ENCODE data around the gene ALG14. TPM values are rescaled to one million over a fixed set of nuclear protein-coding genes. Genes with fewer than 3 reads are reported as not detected.
A peak's percentile ranks its signal among the peaks of the same experiment; 100 is the strongest.

ALG14 gene
- total RNA-seq, 1 donor from 2014 or later: 1.5 TPM

DNA sequence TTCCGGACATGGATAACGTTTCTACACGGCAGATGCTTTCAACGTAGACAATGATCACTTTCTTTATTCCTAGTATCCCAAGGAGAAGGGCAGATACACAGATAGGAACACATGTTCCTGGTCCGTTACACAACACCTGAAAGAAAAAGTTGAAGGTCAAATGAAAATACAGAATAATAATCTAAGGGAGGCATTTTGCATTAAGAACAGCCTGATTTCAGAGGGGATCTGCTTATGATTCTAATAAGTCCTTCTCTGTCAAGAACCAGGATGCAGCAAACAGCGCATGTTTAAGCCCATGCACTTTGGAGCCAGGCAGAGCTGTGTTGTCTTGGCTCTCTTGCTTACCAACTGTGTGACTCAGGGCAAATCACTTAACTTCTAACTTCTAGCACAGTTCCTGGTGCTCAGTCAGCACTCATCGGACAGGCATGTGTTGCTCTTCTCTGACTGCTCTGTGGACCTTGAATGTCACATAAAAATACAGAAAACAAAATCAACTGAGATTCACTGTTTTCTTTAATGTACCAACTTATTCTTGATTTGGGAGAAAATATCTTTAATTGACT is 89.5 kb downstream of the ALG14 start:
- peak in 1 of 2 donors; percentile 84 for DNase-seq (ENCODE audit: low read depth in 2 of 2)

DNA sequence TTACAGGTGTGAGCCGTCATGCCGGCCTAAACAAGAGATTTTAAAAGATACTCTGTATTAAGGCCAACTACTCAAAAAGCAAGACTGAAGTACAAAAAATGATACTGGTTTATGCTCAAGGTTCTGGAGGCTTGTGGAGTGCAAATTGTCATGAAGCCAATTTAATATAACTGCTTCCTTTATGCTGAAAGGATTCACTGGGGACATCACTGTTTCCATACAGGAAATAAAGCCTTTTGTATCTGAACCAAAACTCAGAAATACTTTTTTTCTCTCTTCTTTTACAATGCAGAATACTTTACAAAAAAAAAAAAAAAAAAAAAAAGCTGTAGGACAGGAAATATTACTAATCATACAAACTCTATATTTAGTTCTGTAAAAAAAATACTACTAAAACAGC is 90.4 kb downstream of the ALG14 start:
- peak; percentile 85 to 93 for DNase-seq (ENCODE audit: low read depth in 2 of 2)

DNA sequence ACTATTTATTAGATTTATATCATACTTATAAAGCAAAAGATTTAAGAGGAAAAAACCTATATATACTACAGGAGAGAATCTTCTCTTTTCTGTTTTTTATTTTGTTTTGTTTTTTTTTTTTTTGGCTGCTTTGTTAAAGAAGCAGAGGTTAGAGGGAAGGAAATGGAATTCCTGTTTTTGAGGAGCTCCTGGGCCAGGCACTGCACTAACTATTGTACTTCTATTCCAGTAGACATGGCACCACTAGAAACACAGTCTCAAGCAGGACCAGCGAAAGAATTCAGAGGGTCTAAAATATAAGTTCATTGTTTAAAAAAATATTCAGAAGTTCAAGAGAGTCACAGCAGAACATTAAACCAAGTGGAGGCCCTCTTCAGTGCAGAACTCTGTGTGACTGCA is 91.2 kb downstream of the ALG14 start:
- peak in 1 of 2 donors; percentile 56 for DNase-seq (ENCODE audit: low read depth in 2 of 2)

DNA sequence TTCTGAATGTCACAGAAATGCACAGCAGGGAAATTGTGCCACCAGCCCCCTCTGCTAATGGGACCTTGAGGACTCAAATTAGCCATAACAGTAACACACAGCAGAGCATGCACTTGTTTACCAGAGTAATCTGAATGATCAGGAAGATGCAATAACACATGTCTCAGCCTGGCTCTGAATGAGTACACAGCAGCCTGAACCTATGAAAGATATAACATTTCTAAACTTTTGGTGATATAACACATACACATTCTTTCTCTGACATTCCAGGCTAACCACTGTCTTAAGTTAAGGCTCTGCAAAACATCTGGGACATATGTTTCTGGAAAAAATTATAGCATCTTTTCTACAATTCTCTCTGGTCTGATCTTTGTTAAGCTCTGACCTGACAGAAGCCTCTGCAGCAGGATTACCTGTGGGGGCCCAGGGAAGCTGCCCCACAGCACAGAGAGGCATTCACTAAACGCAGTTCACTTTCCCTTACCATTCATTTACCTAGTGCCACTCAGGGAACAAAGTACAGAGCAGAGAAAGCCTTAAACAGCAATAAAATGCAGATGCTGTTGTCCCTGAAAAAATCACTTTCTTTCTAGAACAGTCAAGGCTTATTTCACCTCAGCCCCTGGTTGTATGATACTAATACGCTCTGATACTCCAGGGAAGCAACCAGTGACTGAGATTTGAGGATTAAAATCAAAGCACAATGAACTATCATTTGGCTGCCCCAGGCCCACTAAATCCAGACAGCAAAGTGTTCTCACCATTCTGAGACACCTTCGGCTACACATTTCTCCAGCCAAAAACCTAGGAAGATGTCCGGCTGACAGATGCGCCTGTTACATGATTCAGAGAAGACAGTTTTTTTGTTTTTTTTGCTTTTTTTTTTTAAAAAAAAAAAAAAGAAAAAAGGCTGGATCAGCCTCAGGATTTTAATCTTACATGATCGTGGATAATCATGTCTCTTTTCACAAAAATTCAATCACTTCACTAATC is 91.9 kb downstream of the ALG14 start:
- no peak for DNase-seq (ENCODE audit: low read depth in 2 of 2)

DNA sequence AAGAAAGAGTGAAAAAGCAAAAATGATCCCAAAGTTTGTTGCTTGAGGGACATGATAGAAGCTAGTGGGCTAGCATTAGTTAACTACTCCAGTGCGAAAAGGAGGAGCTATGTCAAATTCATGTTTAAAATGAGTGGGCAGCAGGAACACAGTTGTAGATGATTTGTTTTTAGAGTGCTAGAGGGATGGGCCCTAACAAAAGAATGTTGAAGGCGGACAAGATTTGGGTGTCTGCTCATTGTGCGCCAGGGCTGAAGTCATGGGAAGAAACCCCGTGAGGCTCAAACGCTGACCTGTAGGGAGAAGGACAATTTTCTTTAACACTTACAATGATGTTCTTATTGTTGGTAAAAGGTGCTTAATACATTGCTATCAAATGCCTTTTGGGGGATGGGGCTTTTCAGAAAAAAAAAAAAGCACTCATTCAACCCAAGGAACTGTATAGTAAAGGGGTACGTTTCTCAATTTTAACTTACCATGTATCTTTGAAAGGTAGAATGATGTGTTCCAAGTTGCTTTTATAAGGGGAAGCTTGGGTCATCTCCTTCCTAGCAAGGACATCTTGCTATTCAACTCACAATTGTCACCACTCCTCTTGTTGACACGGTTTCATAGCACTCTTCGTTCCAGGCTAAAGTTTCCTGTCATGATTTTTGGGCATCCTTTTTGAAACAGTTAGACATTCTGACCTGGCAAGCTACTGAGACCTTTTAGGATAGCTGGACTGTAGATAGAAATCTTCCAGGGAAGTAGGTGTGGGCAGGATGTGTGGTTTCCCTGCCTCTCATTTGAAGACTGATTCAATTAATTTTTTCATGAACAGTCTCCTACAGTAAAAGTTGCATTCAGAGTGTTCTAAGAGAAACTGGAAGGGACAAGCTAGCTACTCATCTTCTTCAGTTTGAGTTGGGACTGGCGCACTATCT is 92.8 kb downstream of the ALG14 start:
- no peak for DNase-seq (ENCODE audit: low read depth in 2 of 2)

DNA sequence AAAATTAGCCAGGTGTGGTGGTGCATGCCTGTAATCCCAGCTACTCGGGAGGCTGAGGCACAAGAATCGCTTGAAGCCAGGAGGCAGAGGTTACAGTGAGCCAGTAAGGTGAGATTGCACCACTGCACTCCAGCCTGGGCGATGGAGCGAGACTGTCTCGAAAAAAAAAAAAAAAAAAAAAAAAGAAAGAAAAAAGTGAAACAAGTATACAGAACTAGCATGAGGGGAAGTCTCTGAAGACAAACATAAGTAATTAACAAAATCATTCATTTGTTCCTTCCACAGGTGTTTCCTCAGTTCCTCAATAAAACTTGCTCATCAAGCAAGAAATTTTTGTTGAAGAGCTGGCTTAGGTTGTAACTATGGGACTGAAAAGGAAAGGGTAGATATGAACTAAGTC is 93.6 kb downstream of the ALG14 start:
- no peak for DNase-seq (ENCODE audit: low read depth in 2 of 2)

DNA sequence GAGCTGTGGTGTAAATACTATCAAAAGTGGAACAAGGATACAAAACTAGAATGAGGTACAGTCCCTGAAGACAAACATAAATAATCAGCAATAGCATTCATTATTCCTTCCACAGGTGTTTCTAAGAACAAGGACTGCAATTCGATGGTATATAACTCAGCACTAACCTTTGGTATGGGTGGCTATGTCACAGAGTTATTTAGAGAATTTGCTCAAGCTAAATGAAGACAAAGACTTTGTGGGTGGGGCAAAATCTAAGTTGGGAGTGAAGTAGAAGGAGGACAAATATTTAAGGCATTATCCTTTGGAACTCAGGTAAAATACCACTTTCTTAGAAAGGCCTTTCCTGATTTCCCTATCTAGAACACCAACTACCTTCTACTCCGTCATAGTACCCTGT is 94.3 kb downstream of the ALG14 start:
- DNase-seq (ENCODE audit: low read depth in 2 of 2): no peak

DNA sequence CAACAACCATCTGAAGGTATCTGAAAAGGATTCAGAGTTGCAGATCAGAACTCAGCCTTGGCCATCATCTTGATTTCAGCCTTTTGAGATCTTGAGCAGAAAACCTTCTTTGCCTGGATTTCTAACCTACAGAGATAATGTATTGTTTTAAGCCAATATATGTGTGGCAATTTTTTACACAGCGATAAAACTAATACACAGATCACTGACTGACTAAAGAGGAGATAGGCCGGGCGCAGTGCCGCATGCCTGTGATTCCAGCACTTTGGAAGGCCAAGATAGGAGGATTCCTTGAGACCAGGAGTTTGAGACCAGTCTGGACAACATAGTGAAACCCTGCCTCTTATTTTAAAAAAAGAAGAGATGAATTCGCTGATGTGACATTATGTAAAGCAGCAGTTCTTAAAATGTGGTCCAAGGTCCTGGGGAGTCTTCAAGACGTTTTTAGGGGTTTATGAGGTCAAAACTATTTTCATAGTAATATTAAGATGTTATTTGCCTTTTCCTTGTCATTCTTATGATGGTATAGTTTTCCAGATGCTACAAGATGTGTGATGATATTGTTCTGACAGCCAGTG is 95.7 kb downstream of the ALG14 start:
- DNase-seq (ENCODE audit: low read depth in 2 of 2): no peak

DNA sequence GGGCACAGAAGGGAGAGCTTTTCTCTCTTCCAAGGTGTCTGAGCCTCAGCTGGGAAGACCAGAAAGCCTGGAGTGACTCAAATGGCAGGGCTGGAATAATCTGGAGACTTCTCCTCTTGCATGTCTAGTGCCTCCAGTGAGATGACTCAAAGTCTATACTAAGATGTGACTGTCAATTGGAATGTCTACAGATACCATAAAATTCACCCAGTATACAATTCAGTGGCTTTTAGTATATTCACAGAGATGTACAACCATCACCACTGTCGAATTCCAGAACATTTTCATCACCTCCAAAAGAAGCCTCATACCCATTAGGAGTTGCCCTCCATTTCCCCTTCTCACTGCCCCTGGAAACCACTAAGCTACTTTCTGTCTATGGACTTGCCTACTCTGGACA is 97.9 kb downstream of the ALG14 start:
- no peak for DNase-seq (ENCODE audit: low read depth in 2 of 2)

DNA sequence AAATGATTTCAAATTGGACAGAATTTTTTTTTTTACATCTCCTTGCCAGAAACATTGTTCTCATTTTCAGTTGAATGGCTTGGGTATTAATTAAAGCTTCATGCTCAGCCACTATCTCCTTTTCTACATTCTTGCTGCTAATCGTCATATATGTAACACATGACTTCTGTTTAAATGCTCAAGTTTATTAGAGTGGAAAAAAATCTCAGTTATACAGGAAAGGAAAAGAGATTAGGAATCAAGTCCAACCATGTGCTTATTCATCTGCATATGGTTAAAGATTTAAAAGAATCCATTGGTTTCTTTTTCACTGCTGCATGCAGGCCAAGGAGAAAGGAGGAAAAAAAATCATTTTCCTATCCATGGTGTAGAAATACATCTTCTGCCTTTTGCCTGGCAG is 98.5 kb downstream of the ALG14 start:
- DNase-seq (ENCODE audit: low read depth in 2 of 2): no peak

DNA sequence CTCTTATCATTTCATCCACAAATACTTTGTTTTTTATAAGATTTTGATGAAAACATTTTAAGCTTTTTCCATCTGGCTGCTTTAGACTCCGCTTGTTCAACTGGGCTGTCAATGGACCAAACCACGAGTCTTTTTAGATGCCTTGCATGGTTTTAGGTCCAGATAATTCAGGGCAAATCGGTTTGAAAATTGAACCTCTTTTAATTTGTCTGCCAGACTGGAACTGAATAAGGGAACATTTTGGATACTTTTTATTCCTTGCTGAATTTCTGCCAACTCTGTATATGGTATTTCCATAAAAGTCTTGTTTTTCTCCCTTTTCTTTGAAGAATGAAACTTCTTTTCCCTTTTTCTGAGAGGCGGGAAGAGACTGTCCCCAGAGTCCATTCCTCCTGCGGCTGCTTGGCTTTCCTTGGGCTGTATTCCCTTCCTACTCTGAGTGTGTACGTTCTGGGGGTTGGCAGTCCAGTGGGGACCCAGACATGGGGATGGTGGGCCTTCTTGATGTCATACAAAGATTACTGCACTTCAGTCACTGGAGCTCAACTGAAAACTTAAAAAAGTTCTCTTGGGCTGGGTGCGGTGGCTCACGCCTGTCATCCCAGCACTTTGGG is 99.3 kb downstream of the ALG14 start:
- DNase-seq (ENCODE audit: low read depth in 2 of 2): no peak

DNA sequence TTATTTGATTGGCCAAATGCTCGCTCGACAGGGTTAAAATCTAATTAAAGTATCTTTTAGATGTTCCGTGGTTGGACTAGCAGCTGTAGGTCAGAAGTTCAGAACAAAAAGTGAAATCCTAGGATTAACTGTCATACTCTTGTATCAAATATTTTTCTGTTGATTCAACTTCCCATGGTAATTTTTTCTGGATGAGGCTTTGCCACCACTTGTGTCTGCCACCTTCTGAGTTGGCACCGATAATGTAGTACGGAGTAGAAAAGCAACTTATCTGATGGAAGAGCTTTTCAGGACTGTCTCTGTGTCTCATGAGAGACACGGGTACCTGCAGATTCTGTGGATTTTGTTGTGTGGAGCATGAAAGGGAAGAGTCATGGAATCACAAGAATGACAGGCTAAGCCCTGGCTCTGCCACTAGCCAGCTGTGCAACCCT is 101.2 kb downstream of the ALG14 start:
- DNase-seq (ENCODE audit: low read depth in 2 of 2): peak in 1 of 2 donors; percentile 51

DNA sequence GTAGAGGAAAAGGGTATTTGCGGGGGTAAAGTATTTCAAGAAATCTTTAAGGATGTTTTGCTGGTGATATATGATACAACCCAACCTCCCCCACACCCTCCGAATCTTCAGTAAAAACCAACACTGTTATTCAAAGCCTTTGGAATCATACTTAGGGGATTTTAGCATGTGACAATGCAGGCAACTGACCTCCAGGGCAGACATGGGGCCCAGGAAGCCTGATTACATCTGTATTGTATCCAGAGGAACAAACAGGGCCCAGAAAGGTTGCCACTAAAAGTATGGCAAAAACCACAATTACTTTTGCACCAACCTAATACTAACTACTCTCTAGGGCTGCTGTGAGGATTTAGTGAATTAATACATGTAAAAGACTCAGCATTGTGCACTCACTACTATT is 102.0 kb downstream of the ALG14 start:
- no peak for DNase-seq (ENCODE audit: low read depth in 2 of 2)

DNA sequence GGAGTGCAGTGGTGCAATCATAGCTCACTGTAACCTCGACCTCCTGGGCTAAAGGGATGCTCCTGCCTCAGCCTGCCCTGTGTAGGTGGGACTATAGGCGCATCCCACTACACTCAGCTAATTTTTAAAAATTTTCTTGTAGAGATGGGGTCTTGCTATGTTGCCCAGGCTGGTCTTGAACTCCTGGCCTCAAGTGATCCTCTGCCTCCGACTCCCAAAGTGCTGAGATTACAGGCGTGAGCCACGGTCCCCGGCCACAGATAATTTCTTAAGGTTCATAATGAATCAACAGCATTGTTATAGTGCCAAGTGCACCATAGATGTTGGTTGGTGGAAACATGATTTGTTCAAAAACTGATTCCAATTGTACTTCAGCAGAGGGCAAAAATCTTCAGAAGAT is 103.6 kb downstream of the ALG14 start:
- DNase-seq (ENCODE audit: low read depth in 2 of 2): no peak

DNA sequence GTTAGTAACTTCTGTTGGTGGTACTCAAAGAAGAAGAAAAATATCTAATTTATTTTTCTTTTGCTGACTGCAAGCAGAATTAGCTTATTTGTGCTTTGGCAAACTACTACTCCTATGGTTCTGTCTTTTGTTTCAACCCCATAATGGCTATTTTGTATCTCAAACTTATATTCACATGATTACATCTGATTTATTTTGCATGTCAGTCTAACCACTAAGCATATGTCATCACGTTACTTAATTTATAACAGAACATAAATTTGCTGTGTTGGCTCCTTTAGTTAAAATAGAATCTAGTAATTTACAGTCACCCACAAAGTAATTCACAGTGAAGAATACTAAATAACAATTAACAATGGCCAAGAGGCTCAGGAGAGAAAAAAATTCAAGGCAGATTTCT is 106.7 kb downstream of the ALG14 start:
- no peak for DNase-seq (ENCODE audit: low read depth in 2 of 2)

DNA sequence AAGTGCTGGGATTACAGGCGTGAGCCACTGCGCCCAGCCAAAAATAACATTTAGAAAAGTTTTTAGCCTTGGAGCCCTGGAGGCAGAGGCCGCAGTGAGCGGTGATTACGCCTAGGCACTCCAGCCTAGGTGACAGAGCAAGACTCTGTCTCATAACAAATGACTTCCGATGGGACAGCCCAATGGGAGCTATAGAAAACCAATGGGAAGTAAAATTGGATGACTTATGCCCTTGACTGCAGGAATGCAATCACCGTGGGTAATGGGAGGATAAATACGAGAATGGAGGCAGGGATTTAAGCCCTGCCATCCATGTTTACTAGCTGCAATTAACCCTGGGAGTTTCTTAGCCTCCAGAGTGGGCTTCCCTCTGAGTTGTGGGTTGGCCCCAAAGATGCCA is 108.9 kb downstream of the ALG14 start:
- DNase-seq (ENCODE audit: low read depth in 2 of 2): no peak

DNA sequence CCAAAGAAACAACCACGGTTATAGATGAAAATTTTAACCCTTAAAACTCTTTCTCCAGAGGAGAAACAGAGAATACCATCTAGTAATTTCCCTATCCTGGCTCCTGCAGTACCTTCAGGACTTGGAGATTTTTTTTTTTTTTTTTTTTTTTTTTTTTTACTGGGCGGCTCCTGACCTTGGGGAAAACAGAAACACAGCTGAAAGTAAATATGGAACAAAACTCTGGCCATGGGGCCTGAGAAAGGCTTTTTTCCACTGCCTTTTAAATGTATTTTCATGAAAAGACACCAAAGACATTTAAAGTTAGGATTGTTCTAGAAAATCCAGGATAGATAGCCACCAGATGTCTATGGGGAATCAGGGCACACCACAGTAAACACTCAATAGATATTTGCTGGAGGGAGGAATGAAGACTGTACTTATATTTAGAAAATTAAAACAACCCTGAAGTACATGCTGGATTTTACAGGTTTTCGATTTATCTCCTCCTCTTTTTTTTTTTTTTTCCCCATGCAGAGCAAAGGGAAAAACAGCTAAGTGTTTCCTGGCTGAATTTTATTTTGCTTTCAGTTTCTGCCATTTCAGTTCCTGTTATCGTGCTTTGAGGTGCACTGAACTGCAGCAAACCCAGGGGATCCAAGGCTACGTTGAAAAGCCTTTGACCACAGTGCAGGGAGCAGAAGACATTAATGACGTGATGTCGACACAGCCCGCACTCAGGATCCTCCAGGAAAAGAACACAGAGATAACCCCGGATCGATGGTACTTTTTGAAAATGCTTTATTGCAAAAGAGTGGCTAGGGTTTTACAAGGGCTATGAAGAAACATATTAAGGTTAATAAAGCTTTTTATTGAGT is 110.1 kb downstream of the ALG14 start:
- peak; percentile 65 to 85 for DNase-seq (ENCODE audit: low read depth in 2 of 2)

DNA sequence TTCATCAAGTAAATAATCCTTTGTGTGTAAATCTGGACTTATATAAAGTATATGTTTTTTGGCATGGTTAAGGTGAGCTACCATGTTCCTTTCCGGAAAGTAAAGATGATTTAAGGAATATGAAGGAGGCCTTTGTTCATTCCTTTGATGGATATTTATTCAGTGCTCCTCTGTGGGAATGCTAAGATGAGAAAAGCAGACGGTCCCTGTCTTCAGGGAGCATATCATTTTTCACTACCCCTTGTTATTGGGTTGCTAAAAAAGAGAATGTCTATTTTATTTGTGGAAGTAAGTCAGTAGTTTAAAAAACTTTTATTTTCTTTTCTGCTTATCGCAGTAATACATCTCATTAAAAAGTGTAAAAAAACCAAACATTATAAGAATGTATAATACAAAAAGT is 110.8 kb downstream of the ALG14 start:
- no peak for DNase-seq (ENCODE audit: low read depth in 2 of 2)

DNA sequence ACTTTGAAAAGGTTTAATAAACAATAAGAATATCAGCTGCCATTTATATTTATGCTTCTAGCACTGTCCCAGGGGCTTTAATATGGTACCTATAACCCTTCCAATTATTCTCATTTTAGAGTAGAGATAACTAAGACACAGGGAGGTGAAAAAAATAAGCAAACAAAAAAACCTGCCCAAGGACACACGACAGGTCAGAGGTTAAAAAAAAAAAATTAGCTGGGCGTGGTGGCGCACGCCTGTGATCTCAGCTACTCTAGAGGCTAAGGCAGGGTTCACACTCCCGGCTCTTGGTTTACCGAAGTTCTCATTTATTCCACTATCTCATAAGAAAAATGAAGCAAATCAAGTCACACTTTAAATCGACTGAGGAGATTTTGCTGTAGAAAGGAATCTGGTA is 111.2 kb downstream of the ALG14 start:
- no peak for DNase-seq (ENCODE audit: low read depth in 2 of 2)

DNA sequence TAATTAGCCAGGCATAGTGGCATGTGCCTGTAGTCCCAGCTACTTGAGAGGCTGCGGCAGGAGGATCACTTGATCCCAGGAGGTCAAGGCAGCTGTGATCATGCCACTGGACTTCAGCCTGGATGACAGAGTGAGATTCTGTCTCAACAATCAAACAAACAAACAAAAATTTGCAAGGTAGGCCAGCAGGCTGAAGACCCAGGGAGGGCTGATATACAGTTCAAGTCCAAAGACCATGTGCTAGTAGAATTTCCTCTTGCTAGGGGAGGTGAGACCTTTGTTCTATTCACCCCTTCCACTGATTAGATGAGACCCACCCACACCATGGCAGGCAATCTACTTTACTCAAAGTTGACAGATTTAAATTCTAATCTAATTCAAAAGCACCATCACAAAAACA is 114.7 kb downstream of the ALG14 start:
- DNase-seq (ENCODE audit: low read depth in 2 of 2): no peak

All from dermis microvascular lymphatic vessel endothelial cell (primary cell).